ENCODE measurements around the gene TMEM106B.

- TF ChIP-seq CTCF (conservative IDR thresholded peaks at IDR 0.05; ENCODE audit: low read depth, low read length) = no peak
- TF ChIP-seq RAD21 (IDR thresholded peaks at IDR 0.05; ENCODE audit: low read length) = no peak
- TF ChIP-seq POLR2A (IDR thresholded peaks at IDR 0.05; ENCODE audit: low read depth, low read length) = no peak
- no peak for TF ChIP-seq CHD1 (IDR thresholded peaks at IDR 0.05; ENCODE audit: low read depth, low read length)
- no peak for TF ChIP-seq RFX5 (IDR thresholded peaks at IDR 0.05; ENCODE audit: low read depth, low read length)
- TF ChIP-seq RCOR1 (IDR thresholded peaks at IDR 0.05; ENCODE audit: insufficient replicate concordance, low read length) = no peak
- no peak for TF ChIP-seq MAFK (IDR thresholded peaks at IDR 0.05; ENCODE audit: low read depth, low read length)
- no peak for TF ChIP-seq SMC3 (IDR thresholded peaks at IDR 0.05; ENCODE audit: low read depth, low read length)
- no peak for TF ChIP-seq BHLHE40 (IDR thresholded peaks at IDR 0.05; ENCODE audit: low read depth, low read length)
- TF ChIP-seq MXI1 (IDR thresholded peaks at IDR 0.05; ENCODE audit: borderline replicate concordance, low read depth, low read length) = no peak
- no peak for TF ChIP-seq MAZ (IDR thresholded peaks at IDR 0.05; ENCODE audit: borderline replicate concordance, low read depth, low read length)
- TF ChIP-seq CEBPB (IDR thresholded peaks at IDR 0.05; ENCODE audit: low read depth, low read length) = no peak
Observed at GRCh38 chr7:12222889-12223579, 11.9 kb downstream of the TMEM106B start.

All from IMR-90 (cell line).